ENCODE results near the gene NLK. TPM values are rescaled to one million over a fixed set of nuclear protein-coding genes. Genes with fewer than 3 reads are reported as not detected.
"Not testable (repeated sequence)": the region's sequence is repeated elsewhere in the genome, so short reads cannot be mapped to it uniquely, and the experiment has no call there.

The NLK gene
- total RNA-seq, 1 experiment from 2014 or later, result 31.8 TPM

DNA sequence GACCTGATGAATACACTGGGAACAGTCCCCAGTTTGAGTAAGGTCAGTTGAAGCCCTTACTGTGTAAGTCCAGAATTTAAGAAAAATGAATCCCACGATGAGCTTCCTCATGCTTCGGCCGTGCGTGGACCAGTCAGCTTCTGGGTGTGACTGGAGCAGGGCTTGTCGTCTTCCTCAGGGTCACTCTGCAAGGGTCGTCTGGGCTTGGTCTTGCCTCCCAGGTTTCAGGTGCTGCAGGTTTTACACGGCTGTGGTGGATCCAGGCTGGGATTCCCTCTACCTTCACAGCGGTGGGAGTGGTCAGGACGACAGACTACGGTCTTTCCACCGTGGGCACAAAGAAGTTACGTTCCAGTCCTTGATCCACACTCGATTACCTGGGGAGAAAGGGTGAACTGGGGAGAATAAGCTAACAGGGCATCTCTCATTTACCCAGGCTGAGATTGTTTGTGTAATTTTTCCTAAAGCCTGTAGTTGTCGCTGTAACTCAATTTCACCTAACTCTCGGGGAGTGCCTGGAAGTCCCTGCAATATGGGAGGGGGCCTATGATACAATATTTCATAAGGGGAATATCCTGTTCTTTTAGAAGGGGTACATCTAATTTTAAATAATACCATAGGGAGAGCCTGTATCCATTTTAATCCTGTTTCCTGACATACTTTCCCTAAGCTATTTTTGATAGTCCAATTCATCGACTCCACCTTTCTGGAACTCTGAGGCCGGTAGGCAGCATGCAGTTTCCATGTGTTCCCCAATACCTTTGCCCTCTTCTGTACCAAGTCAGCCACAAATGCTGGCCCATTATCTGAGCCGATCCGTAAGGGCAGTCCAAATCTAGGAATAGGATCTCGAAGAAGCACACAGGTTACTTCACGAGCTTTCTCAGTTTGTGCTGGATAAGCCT, 190.7 kb downstream of the NLK start:
- not testable (repeated sequence) for H2BK20ac ChIP-seq (ENCODE audit: low read depth, low read length, poor library complexity, severe bottlenecking); H3K23ac ChIP-seq (ENCODE audit: insufficient read length, low read depth, low read length); H2BK5ac ChIP-seq (ENCODE audit: insufficient read length, low read length); H3K56ac ChIP-seq (ENCODE audit: insufficient read length, low read depth, low read length); H3T11ph ChIP-seq (ENCODE audit: low read length); H2BK15ac ChIP-seq (ENCODE audit: low read depth, low read length); H2BK12ac ChIP-seq (ENCODE audit: insufficient read length, low read depth, low read length); H3K9me3 Mint-ChIP-seq; H4K91ac ChIP-seq (ENCODE audit: insufficient read length, low read depth, low read length); H3K4ac ChIP-seq (ENCODE audit: low read depth, low read length); H4K8ac ChIP-seq (replicated peaks; ENCODE audit: insufficient read length, low read depth, low read length); H3K4me1 ChIP-seq (ENCODE audit: insufficient read depth, low read length); H2AFZ ChIP-seq (ENCODE audit: low read length); H3K14ac ChIP-seq (ENCODE audit: insufficient read depth, low read length); DNase-seq; H3K18ac ChIP-seq (ENCODE audit: insufficient read length, low read depth, low read length); H3K4me3 Mint-ChIP-seq; H3K4me2 ChIP-seq (ENCODE audit: insufficient read depth, insufficient read length, low read length); H3K23me2 ChIP-seq (ENCODE audit: insufficient read length, low read depth, low read length, poor library complexity, severe bottlenecking); H4K20me1 ChIP-seq (ENCODE audit: control insufficient read depth, insufficient read depth, insufficient read length); H3K79me2 ChIP-seq (ENCODE audit: insufficient read depth, low read length); H3K9ac ChIP-seq (ENCODE audit: extremely low read depth, insufficient read length, low read length); H3K79me1 ChIP-seq (ENCODE audit: insufficient read depth, low read depth, low read length, poor library complexity, severe bottlenecking); H2BK120ac ChIP-seq (ENCODE audit: low read depth, low read length, poor library complexity, severe bottlenecking); H4K5ac ChIP-seq (ENCODE audit: insufficient read length, low read depth, low read length); H3K36me3 Mint-ChIP-seq (ENCODE audit: insufficient read depth in 1 of 3, low read depth in 3 of 3); H3K27ac ChIP-seq (ENCODE audit: insufficient read length, low read depth, low read length); H2AK5ac ChIP-seq (ENCODE audit: insufficient read length, low read length); H3K27me3 Mint-ChIP-seq (ENCODE audit: low read depth); H3K27me3 ChIP-seq (ENCODE audit: insufficient read depth, low read length); H3K9me3 ChIP-seq (ENCODE audit: control insufficient read depth, low read depth, low read length)
- no CpG with 5 or more reads among the region's 21 CpGs for whole genome bisulfite sequencing (ENCODE audit: extremely low coverage, insufficient read length, low lambda C conversion rate)
- H3K4me1 Mint-ChIP-seq, result peaks cover 53 to 54% of the 10 kb centered on the region in 2 experiments
- peak overlapping the region in 1 of 3 experiments; percentile 79; a peak in 2 of 7 replicates for H3K27ac Mint-ChIP-seq
- TF ChIP-seq, protein P1, sequence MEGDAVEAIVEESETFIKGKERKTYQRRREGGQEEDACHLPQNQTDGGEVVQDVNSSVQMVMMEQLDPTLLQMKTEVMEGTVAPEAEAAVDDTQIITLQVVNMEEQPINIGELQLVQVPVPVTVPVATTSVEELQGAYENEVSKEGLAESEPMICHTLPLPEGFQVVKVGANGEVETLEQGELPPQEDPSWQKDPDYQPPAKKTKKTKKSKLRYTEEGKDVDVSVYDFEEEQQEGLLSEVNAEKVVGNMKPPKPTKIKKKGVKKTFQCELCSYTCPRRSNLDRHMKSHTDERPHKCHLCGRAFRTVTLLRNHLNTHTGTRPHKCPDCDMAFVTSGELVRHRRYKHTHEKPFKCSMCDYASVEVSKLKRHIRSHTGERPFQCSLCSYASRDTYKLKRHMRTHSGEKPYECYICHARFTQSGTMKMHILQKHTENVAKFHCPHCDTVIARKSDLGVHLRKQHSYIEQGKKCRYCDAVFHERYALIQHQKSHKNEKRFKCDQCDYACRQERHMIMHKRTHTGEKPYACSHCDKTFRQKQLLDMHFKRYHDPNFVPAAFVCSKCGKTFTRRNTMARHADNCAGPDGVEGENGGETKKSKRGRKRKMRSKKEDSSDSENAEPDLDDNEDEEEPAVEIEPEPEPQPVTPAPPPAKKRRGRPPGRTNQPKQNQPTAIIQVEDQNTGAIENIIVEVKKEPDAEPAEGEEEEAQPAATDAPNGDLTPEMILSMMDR (conservative IDR thresholded peaks at IDR 0.05), result peak; percentile 69

All from H9 (cell line).